COR-L47 (cell line): ENCODE results near the gene CHERP.
A peak's percentile ranks its signal among the peaks of the same experiment; 100 is the strongest.
"Not testable (repeated sequence)": the region's sequence is repeated elsewhere in the genome, so short reads cannot be mapped to it uniquely, and the experiment has no call there.

Source experiments
- DNase-seq: peaks from one replicate; lab custom pipeline; 2025; lab: John Stamatoyannopoulos, UW

Gene CHERP

GRCh38 chr19:16520074-16520973 lies 21.9 kb downstream of the CHERP start:
- no peak for DNase-seq

- DNase-seq = no peak
These were observed 23.0 kb downstream of the CHERP start for GRCh38 chr19:16519230-16519687.

GRCh38 chr19:16518483-16519229 lies 23.6 kb downstream of the CHERP start:
- DNase-seq = no peak

GRCh38 chr19:16518061-16518460 lies 24.2 kb downstream of the CHERP start:
- no peak for DNase-seq

GRCh38 chr19:16516923-16517610 lies 25.2 kb downstream of the CHERP start:
- DNase-seq = no peak

GRCh38 chr19:16516381-16516780 lies 25.9 kb downstream of the CHERP start:
- DNase-seq = no peak

- no peak for DNase-seq
These were observed 27.7 kb downstream of the CHERP start for GRCh38 chr19:16514383-16515019.

GRCh38 chr19:16512611-16513010 lies 29.6 kb downstream of the CHERP start:
- DNase-seq = not testable (repeated sequence)

- DNase-seq = no peak
These were observed 32.8 kb downstream of the CHERP start for GRCh38 chr19:16509141-16510061.

GRCh38 chr19:16508546-16508945 lies 33.7 kb downstream of the CHERP start:
- no peak for DNase-seq

GRCh38 chr19:16506961-16507360 lies 35.3 kb downstream of the CHERP start:
- no peak for DNase-seq

- DNase-seq = not testable (repeated sequence)
These were observed 36.1 kb downstream of the CHERP start for GRCh38 chr19:16506161-16506560.

- DNase-seq = no peak
These were observed 38.0 kb downstream of the CHERP start for GRCh38 chr19:16504271-16504670.

GRCh38 chr19:16497837-16498236 lies 44.4 kb downstream of the CHERP start:
- no peak for DNase-seq

- DNase-seq = no peak
These were observed 45.2 kb downstream of the CHERP start for GRCh38 chr19:16497042-16497441.

GRCh38 chr19:16496613-16496983 lies 45.6 kb downstream of the CHERP start:
- DNase-seq = no peak

- peak; percentile 98 for DNase-seq
These were observed 46.1 kb downstream of the CHERP start, which contains the start of the genes C19orf44 and CALR3 for GRCh38 chr19:16495982-16496612. Gene C19orf44, plus strand, starts transcription at chr19:16496394. Its CDS starts 4,399 bp downstream, at chr19:16500793. Gene CALR3, minus strand, starts transcription at chr19:16496167. Its CDS starts 38 bp downstream, at chr19:16496129.

- DNase-seq = not testable (repeated sequence)
These were observed 55.8 kb downstream of the CHERP start for GRCh38 chr19:16486476-16486875.

- DNase-seq = no peak
These were observed 59.5 kb downstream of the CHERP start for GRCh38 chr19:16482745-16483144.

GRCh38 chr19:16477311-16477710 lies 64.9 kb downstream of the CHERP start:
- DNase-seq = no peak
